ENCODE measurements around the gene C6orf89.

Gene C6orf89

DNA sequence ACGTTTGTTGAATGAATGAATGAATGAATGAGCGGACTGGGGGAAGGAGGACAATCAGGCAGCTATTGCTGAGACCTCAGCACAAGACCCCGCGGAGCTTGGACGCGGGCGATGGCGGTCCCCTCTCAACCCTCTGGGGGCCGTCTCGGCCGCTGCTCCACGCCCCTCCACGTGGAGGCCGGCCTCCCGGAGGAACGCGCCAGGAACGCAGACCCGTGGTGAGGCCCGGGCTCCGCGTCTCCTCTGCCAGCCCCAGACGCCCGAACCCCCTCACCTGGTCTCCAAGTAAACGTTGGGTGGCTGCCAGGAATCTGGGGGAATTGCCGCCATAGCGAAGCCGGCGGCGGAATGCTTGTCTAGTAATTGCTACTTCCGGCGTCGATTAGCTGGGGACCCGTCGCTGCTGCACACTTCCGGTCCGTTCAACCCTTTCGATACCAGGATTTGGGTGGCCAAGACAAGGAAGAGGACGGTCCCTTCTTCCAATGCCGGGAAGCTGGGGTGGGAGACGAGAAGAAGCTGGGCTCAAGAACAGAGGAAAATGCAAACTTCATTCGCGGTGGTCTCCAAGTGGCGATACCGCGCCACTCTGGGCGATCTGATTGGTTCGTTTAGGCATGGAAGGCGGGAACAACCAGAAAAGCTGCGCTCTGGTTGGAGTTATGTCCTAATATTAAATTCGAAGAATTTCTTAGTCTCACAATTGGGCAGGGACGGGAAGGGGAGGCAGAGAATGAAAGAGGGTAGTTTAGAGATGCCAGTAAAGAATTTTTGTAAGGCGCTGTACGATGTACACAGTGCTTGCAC lies 11.1 kb upstream of the C6orf89 start, which contains the start of gene PPIL1:
Gene PPIL1, minus strand, starts transcription at position 361 of the 807 bp plus-strand sequence. Its CDS starts 31 bp downstream, at position 330.
- Histone ChIP-seq H3K4me1 (peaks cover 2% of the 10 kb centered on the region; the same call in 1 of the 2 replicates), H3K27me3 (no peaks in the 10 kb centered on the region), H3K36me3 (peaks cover 24% of the 10 kb centered on the region), H3K9me3 (no peaks in the 10 kb centered on the region), H3K4me3 (ENCODE audit: low read depth, low read length) (peak within 1 kb of the TSS; percentile 96)
- TF ChIP-seq, protein P1, sequence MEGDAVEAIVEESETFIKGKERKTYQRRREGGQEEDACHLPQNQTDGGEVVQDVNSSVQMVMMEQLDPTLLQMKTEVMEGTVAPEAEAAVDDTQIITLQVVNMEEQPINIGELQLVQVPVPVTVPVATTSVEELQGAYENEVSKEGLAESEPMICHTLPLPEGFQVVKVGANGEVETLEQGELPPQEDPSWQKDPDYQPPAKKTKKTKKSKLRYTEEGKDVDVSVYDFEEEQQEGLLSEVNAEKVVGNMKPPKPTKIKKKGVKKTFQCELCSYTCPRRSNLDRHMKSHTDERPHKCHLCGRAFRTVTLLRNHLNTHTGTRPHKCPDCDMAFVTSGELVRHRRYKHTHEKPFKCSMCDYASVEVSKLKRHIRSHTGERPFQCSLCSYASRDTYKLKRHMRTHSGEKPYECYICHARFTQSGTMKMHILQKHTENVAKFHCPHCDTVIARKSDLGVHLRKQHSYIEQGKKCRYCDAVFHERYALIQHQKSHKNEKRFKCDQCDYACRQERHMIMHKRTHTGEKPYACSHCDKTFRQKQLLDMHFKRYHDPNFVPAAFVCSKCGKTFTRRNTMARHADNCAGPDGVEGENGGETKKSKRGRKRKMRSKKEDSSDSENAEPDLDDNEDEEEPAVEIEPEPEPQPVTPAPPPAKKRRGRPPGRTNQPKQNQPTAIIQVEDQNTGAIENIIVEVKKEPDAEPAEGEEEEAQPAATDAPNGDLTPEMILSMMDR (IDR thresholded peaks at IDR 0.05; ENCODE audit: low read depth, low read length) = peak; percentile 4; the same call in 1 of the 2 replicates
- DNase-seq = peak; percentile 88

GRCh38 chr6:36875250-36875633 lies 10.5 kb upstream of the C6orf89 start:
- H3K9me3 ChIP-seq = no peaks in the 10 kb centered on the region
- peaks cover 23% of the 10 kb centered on the region for H3K36me3 ChIP-seq
- H3K27me3 ChIP-seq = no peaks in the 10 kb centered on the region
- TF ChIP-seq, protein P1 (IDR thresholded peaks at IDR 0.05; ENCODE audit: low read depth, low read length) = no peak
- DNase-seq = no peak
- H3K4me3 ChIP-seq (ENCODE audit: low read depth, low read length) = peak overlapping the region; percentile 96
- H3K4me1 ChIP-seq = peaks cover 2% of the 10 kb centered on the region; the same call in 1 of the 2 replicates

DNA sequence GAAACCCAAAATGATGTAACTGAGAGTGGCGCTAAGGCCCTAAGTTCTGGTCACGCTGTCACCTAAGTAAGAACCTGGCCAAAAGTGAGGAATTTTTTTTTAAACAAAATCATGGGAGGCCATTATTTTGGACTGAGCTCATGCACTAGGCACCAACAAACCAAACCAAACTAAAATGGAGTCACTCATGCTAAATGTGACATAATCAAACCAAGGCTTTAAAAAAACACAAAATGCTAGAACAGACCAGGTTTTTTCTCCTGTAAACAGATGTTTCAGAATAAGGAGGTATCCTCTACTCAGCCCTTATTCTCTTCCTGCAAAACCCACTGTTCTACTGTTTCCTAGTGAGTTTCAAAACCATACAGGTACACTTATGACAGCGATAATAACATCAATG lies 1.1 kb upstream of the C6orf89 start:
- Histone ChIP-seq H3K27me3 (no peaks in the 10 kb centered on the region), H3K4me3 (ENCODE audit: low read depth, low read length) (no peak overlapping the region), H3K36me3 (no peaks in the 10 kb centered on the region), H3K9me3 (no peaks in the 10 kb centered on the region), H3K4me1 (peaks cover 9% of the 10 kb centered on the region)
- TF ChIP-seq, protein P1 (IDR thresholded peaks at IDR 0.05; ENCODE audit: low read depth, low read length) = no peak
- DNase-seq = no peak

DNA sequence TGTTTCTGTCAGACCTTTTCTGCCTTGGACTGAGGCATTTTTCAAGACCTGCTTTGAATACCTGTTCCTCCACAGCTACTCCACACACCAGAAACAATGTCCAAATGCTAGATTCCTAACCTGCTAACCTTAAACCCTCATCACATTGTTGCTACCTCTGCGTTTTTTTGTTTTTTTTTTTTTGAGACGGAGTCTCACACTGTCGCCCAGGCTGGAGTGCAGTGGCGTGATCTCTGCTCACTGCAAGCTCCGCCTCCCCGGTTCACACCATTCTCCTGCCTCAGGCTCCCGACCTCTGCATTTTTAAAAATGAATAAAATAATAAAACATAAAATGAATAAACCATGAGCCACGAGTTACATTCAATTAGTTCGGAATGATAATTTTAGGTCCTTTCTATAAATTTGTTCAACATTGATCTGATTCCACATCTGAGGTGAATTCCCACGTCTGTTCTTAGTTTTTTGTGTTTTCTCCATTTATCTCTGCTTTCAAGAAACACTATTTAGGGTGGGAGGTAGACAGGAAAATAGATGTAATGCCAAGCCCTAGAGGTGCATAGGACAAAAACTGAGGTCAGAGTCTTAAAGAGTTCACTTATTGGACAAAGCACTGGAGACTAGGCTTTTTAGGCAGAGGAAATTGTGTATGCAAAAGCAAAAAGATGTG lies 1.3 kb downstream of the C6orf89 start:
- Histone ChIP-seq H3K27me3 (no peaks in the 10 kb centered on the region), H3K9me3 (no peaks in the 10 kb centered on the region), H3K36me3 (no peaks in the 10 kb centered on the region), H3K4me3 (ENCODE audit: low read depth, low read length) (peak overlapping the region; percentile 85), H3K4me1 (peaks cover 9% of the 10 kb centered on the region)
- TF ChIP-seq, protein P1 (IDR thresholded peaks at IDR 0.05; ENCODE audit: low read depth, low read length) = no peak
- no peak for DNase-seq

GRCh38 chr6:36888115-36888643 lies 2.4 kb downstream of the C6orf89 start:
- no peaks in the 10 kb centered on the region for H3K27me3 ChIP-seq
- H3K4me3 ChIP-seq (ENCODE audit: low read depth, low read length) = no peak overlapping the region
- no peaks in the 10 kb centered on the region for H3K36me3 ChIP-seq
- no peak for DNase-seq
- TF ChIP-seq, protein P1 (IDR thresholded peaks at IDR 0.05; ENCODE audit: low read depth, low read length) = no peak
- peaks cover 9% of the 10 kb centered on the region for H3K4me1 ChIP-seq
- no peaks in the 10 kb centered on the region for H3K9me3 ChIP-seq

Data from BE2C (cell line).